H1 (cell line): ENCODE data around the gene WIPF1. TPM values are rescaled to one million over a fixed set of nuclear protein-coding genes. Genes with fewer than 3 reads are reported as not detected.

ENCODE experiments used
- CTCF ChIA-PET: fragments of 300-600 bp; sonication (Branson Sonifier 250); formaldehyde crosslinking; loops from one replicate; lab custom pipeline; 2021; ENCODE audit not compliant: partially characterized antibody; lab: Charles Lee
- POLR2A ChIA-PET: fragments of 300-600 bp; sonication (Branson Sonifier 250); formaldehyde crosslinking; loops from one replicate; lab custom pipeline; 2021; ENCODE audit warnings: inconsistent platforms; ENCODE audit not compliant: partially characterized antibody; lab: Charles Lee
- DNase-seq, 2 experiments: peaks; one replicate each; pipeline versions ENCODE4 v3.0.0 to v3.0.0-alpha.2; 2010 to 2022; ENCODE audit warnings: low spot score in 2 of 2, low read depth in 1 of 2, mixed read lengths in 1 of 2
- FAIRE-seq: peaks from 2 replicates; lab custom pipeline; 2011; peaks lifted over from hg19 to GRCh38; lab: Jason Lieb, UNC
- H2AFZ ChIP-seq: 2 replicates; pipeline ENCODE4 v1.8.1; 2012; ENCODE audit warnings: low read length, inconsistent platforms
- H2AK5ac ChIP-seq: 2 replicates; pipeline ENCODE4 v1.6.1; 2013; ENCODE audit warnings: low read depth, low read length
- H2BK120ac ChIP-seq: replicated peaks from 2 replicates; pipeline ENCODE3; 2013; ENCODE audit warnings: low read depth, low read length, inconsistent platforms
- H2BK12ac ChIP-seq: 2 replicates; pipeline ENCODE4 v1.6.1; 2013; ENCODE audit warnings: low read depth, low read length
- H2BK15ac ChIP-seq: 2 replicates; pipeline ENCODE4 v1.6.1; 2013; ENCODE audit warnings: low read length
- H2BK20ac ChIP-seq: 2 replicates; pipeline ENCODE4 v1.6.1; 2013; ENCODE audit warnings: low read length
- H2BK5ac ChIP-seq: 2 replicates; pipeline ENCODE4 v1.6.1; 2013; ENCODE audit warnings: low read depth, low read length
- H3K14ac ChIP-seq: 2 replicates; pipeline ENCODE4 v1.6.1; 2013; ENCODE audit warnings: inconsistent platforms; ENCODE audit not compliant: insufficient read length
- H3K18ac ChIP-seq: 2 replicates; pipeline ENCODE4 v1.6.1; 2013; ENCODE audit warnings: low read length; ENCODE audit errors: extremely low read depth
- H3K23ac ChIP-seq: 2 replicates; pipeline ENCODE4 v1.6.1; 2013; ENCODE audit warnings: inconsistent platforms; ENCODE audit not compliant: insufficient read length
- H3K23me2 ChIP-seq: 2 replicates; pipeline ENCODE4 v1.6.1; 2013; ENCODE audit warnings: low read depth, low read length
- H3K27ac ChIP-seq: 2 replicates; pipeline ENCODE4 v1.6.1; 2011; ENCODE audit warnings: low read depth, low read length, inconsistent platforms
- H3K27me3 ChIP-seq, 4 experiments: replicated peaks in 1 of 4; 1 replicate in 1 of 4; 2 replicates in 3 of 4; pipeline versions ENCODE4 v1.6.1 to v1.8.1; 2011 to 2013; ENCODE audit warnings: low read length in 3 of 4, mild to moderate bottlenecking in 3 of 4, inconsistent platforms in 2 of 4, mixed read lengths in 2 of 4, moderate library complexity in 1 of 4; ENCODE audit not compliant: control insufficient read depth in 3 of 4, insufficient read depth in 3 of 4; ENCODE audit errors: extremely low read depth in 1 of 4
- H3K36me3 ChIP-seq, 4 experiments: 2 replicates each; pipeline versions ENCODE4 v1.6.1 to v1.8.1; 2011 to 2013; ENCODE audit warnings: mild to moderate bottlenecking in 4 of 4, low read length in 3 of 4, moderate library complexity in 2 of 4, control low read depth in 1 of 4, inconsistent platforms in 1 of 4; ENCODE audit not compliant: insufficient read depth in 4 of 4, control insufficient read depth in 2 of 4
- H3K4ac ChIP-seq: replicated peaks from 2 replicates; pipeline ENCODE3; 2013; ENCODE audit warnings: low read length, low read depth, mixed read lengths, inconsistent platforms; ENCODE audit not compliant: insufficient read length
- H3K4me1 ChIP-seq, 4 experiments: replicated peaks in 1 of 4; 1 replicate in 1 of 4; 2 replicates in 3 of 4; pipeline versions ENCODE4 v1.6.1 to v1.8.1; 2011 to 2013; ENCODE audit warnings: low read length in 3 of 4, inconsistent platforms in 2 of 4, mixed read lengths in 1 of 4; ENCODE audit not compliant: insufficient read depth in 4 of 4, control insufficient read depth in 3 of 4
- H3K4me2 ChIP-seq, 2 experiments: 2 replicates each; pipeline versions ENCODE4 v1.6.1 to v1.8.1; 2011 to 2013; ENCODE audit warnings: low read depth in 2 of 2, low read length in 2 of 2, control low read depth in 1 of 2, inconsistent platforms in 1 of 2, mild to moderate bottlenecking in 1 of 2; ENCODE audit not compliant: insufficient read depth in 1 of 2
- H3K4me3 ChIP-seq, 4 experiments: fragments of 200-600, 300-600 bp in 1 of 4; sonication (generic), shearing (Covaris generic), sonication (Bioruptor Twin) in 1 of 4; 2 replicates each; pipeline versions ENCODE4 v1.5.1 to v1.8.1; 2011 to 2016; ENCODE audit warnings: low read length in 4 of 4, low read depth in 3 of 4, control low read depth in 2 of 4, inconsistent platforms in 2 of 4, mild to moderate bottlenecking in 2 of 4, mixed read lengths in 1 of 4, moderate library complexity in 1 of 4; ENCODE audit not compliant: insufficient read depth in 2 of 4; ENCODE audit errors: extremely low read depth in 1 of 4
- H3K56ac ChIP-seq: replicated peaks from 2 replicates; pipeline ENCODE3; 2013; ENCODE audit warnings: low read depth, mild to moderate bottlenecking, mixed read lengths, low read length, inconsistent platforms; ENCODE audit not compliant: insufficient read length
- H3K79me1 ChIP-seq: 2 replicates; pipeline ENCODE4 v1.6.1; 2013; ENCODE audit warnings: low read depth, low read length, control low read depth
- H3K79me2 ChIP-seq, 2 experiments: 2 replicates each; pipeline versions ENCODE4 v1.6.1 to v1.8.1; 2012 to 2013; ENCODE audit warnings: low read length in 2 of 2, mild to moderate bottlenecking in 2 of 2, inconsistent platforms in 1 of 2; ENCODE audit not compliant: insufficient read depth in 2 of 2, control insufficient read depth in 1 of 2
- H3K9ac ChIP-seq, 4 experiments: replicated peaks in 1 of 4; 1 replicate in 1 of 4; 2 replicates in 3 of 4; pipeline versions ENCODE4 v1.6.1 to v1.8.1; 2011 to 2013; ENCODE audit warnings: low read depth in 3 of 4, low read length in 3 of 4, control low read depth in 2 of 4, mild to moderate bottlenecking in 2 of 4, moderate library complexity in 2 of 4, inconsistent platforms in 1 of 4; ENCODE audit errors: extremely low read depth in 1 of 4
- H3K9me3 ChIP-seq, 2 experiments: 2 replicates each; pipeline versions ENCODE4 v1.6.1 to v1.8.1; 2012 to 2013; ENCODE audit warnings: mild to moderate bottlenecking in 2 of 2, moderate library complexity in 2 of 2, control low read depth in 1 of 2, inconsistent platforms in 1 of 2, low read depth in 1 of 2, low read length in 1 of 2, mixed read lengths in 1 of 2; ENCODE audit not compliant: insufficient read depth in 2 of 2
- H4K20me1 ChIP-seq, 2 experiments: replicated peaks in 1 of 2; 2 replicates each; pipeline versions ENCODE3 to v1.8.1; 2011 to 2013; ENCODE audit warnings: inconsistent platforms in 2 of 2, low read length in 2 of 2, mild to moderate bottlenecking in 1 of 2; ENCODE audit not compliant: insufficient read depth in 2 of 2, control insufficient read depth in 1 of 2
- H4K5ac ChIP-seq: 2 replicates; pipeline ENCODE4 v1.6.1; 2013; ENCODE audit warnings: low read length, low read depth, mixed read lengths, inconsistent platforms; ENCODE audit not compliant: insufficient read length
- H4K8ac ChIP-seq: 2 replicates; pipeline ENCODE4 v1.8.0; 2013; ENCODE audit warnings: mild to moderate bottlenecking, moderate library complexity, low read length, inconsistent platforms; ENCODE audit not compliant: insufficient read depth; ENCODE audit errors: extremely low read depth
- H4K91ac ChIP-seq: replicated peaks from 2 replicates; pipeline ENCODE3; 2013; ENCODE audit warnings: low read length, mixed read lengths, inconsistent platforms; ENCODE audit not compliant: insufficient read length
- EP300 ChIP-seq, 2 experiments: IDR thresholded peaks; 1 replicate in 1 of 2; 2 replicates in 1 of 2; pipeline ENCODE4 v1.6.1; 2011 to 2012; ENCODE audit warnings: low read depth in 2 of 2, low read length in 2 of 2, mild to moderate bottlenecking in 2 of 2, borderline replicate concordance in 1 of 2, inconsistent platforms in 1 of 2, moderate library complexity in 1 of 2
- HDAC6 ChIP-seq: IDR thresholded peaks from one replicate; pipeline ENCODE4 v1.7.1; 2012; ENCODE audit warnings: low read depth, mild to moderate bottlenecking, inconsistent platforms, low read length, moderate library complexity
- RFX5 ChIP-seq: IDR thresholded peaks from 2 replicates; pipeline ENCODE4 v1.6.1; 2011; ENCODE audit warnings: low read depth, low read length, improper control_type of control experiment, borderline replicate concordance
- WGBS, 2 experiments: shearing (Covaris generic) in 1 of 2; methylation state at CpG; one replicate each; pipeline versions ENCODE4 v1.1.6 to v1.1.7; 2013 to 2015; ENCODE audit warnings: low lambda C conversion rate in 2 of 2, mixed read lengths in 2 of 2, inconsistent platforms in 1 of 2, low coverage in 1 of 2, missing lambda C conversion rate in 1 of 2; ENCODE audit not compliant: insufficient replicate concordance in 2 of 2, insufficient coverage in 1 of 2, insufficient read length in 1 of 2; ENCODE audit errors: extremely low coverage in 1 of 2, missing lambda C conversion rate in 1 of 2; 5-methylcytosine and 5-hydroxymethylcytosine counted together
- polyA plus RNA-seq, 7 experiments: library from polyadenylated mRNA; depleted of rRNA in 3 of 7; stranded (reverse) in 5 of 7; unstranded in 2 of 7; fragments of >200 nt in 5 of 7; fragments of 200-250 nt in 2 of 7; gene quantifications; 1 replicate in 5 of 7; 2 replicates in 1 of 7; 4 replicates in 1 of 7; pipeline versions ENCODE4 v1.2.1 to v1.2.3, GENCODE V29; 2011 to 2013; ENCODE audit warnings: missing spikeins in 2 of 7, mixed read lengths in 2 of 7
- total RNA-seq: library from RNA; stranded (reverse); fragmentation: NEBNext Ultra II Directional; extraction: Animal tissue kit (Norgen Biotek cat#: 25700); gene quantifications from 2 replicates; pipeline ENCODE4 v1.2.1, GENCODE V29; 2021
- TF ChIP-seq, protein P1 (sequence below), 3 experiments: IDR thresholded peaks; 1 replicate in 2 of 3; 2 replicates in 1 of 3; pipeline versions ENCODE4 v1.5.1 to v1.6.1; 2011; ENCODE audit warnings: low read length in 3 of 3, mild to moderate bottlenecking in 3 of 3, inconsistent platforms in 2 of 3, low read depth in 1 of 3, moderate library complexity in 1 of 3; ENCODE audit not compliant: insufficient read depth in 1 of 3; ENCODE audit errors: control extremely low read depth in 1 of 3

Gene WIPF1
- total and polyA plus RNA-seq, 2 of the 8 experiments (the other 6 are each of a cell fraction or from before 2014, with no cell fraction given): 4.7 to 5.2 TPM

DNA sequence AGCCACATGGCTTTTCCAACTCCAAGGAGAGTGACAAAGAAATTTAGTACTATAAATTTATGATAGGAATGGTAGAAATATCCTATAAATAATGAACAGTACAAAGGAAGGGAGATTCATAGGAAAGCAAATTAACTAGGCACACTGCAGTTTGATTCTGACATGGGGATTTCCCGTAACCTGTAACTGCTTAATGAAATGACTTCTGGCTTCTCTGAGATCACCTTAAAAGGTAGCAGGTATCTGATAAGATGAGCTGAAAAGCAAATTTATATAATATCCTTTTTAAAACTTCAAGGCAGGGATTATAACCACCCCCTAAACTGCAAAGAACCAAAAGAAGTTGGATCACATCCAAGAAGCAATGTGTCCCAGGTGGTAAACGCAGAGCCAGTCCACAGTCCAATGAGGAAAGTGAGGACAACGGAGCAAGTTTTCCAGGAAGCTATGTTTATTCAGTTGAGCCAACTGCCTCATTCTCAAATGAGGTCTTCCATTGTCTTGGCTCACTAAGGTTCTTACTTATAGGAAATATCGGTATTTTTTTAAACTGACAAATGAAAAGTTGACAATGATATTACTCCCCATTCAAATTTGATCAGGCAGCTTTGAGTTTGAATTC lies 43.0 kb downstream of the WIPF1 start:
- POLR2A ChIA-PET: no interaction called here

More for the DNA sequence above, 43.0 kb downstream of the WIPF1 start:
- 91% methylated on average over 4 of the region's 4 CpGs; no CpG with 5 or more reads in 1 of the 2 experiments for WGBS, 2 experiments
- no peak overlapping the region for H4K91ac ChIP-seq
- no peaks in the 10 kb centered on the region for H3K23me2 ChIP-seq
- no peak for FAIRE-seq
- peaks cover 2 to 5% of the 10 kb centered on the region in 2 experiments; a peak in 2 of 4 replicates for H3K9me3 ChIP-seq
- H3K4ac ChIP-seq: no peak overlapping the region
- H2BK15ac ChIP-seq: no peak overlapping the region
- H2AK5ac ChIP-seq: no peak overlapping the region
- H3K27me3 ChIP-seq: no peaks in the 10 kb centered on the region
- DNase-seq: no peak
- H2BK20ac ChIP-seq: no peak overlapping the region
- H3K4me2 ChIP-seq: no peak overlapping the region
- no peak overlapping the region for H4K5ac ChIP-seq
- no peak overlapping the region for H3K18ac ChIP-seq
- H2BK12ac ChIP-seq: no peak overlapping the region
- H3K23ac ChIP-seq: no peak overlapping the region
- H3K27ac ChIP-seq: no peak overlapping the region
- no peak overlapping the region for H2BK5ac ChIP-seq
- no peaks in the 10 kb centered on the region for H3K79me1 ChIP-seq
- CTCF ChIA-PET: interaction anchor here (0.8 to 2.7 kb wide), 4 partner anchors 7 to 1543 kb away, joined by 3 to 16 read pairs (median 4); no protein-coding TSS in a partner anchor
- H4K20me1 ChIP-seq: no peaks in the 10 kb centered on the region
- no peak overlapping the region for H4K8ac ChIP-seq
- H3K9ac ChIP-seq: no peak overlapping the region
- no peak overlapping the region for H2AFZ ChIP-seq
- TF ChIP-seq, protein P1, sequence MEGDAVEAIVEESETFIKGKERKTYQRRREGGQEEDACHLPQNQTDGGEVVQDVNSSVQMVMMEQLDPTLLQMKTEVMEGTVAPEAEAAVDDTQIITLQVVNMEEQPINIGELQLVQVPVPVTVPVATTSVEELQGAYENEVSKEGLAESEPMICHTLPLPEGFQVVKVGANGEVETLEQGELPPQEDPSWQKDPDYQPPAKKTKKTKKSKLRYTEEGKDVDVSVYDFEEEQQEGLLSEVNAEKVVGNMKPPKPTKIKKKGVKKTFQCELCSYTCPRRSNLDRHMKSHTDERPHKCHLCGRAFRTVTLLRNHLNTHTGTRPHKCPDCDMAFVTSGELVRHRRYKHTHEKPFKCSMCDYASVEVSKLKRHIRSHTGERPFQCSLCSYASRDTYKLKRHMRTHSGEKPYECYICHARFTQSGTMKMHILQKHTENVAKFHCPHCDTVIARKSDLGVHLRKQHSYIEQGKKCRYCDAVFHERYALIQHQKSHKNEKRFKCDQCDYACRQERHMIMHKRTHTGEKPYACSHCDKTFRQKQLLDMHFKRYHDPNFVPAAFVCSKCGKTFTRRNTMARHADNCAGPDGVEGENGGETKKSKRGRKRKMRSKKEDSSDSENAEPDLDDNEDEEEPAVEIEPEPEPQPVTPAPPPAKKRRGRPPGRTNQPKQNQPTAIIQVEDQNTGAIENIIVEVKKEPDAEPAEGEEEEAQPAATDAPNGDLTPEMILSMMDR (IDR thresholded peaks at IDR 0.05; ENCODE audit: control extremely low read depth in 1 of 3, insufficient read depth in 1 of 3, low read depth in 1 of 3, low read length in 3 of 3): no peak
- TF ChIP-seq HDAC6: no peak
- TF ChIP-seq EP300 (IDR thresholded peaks at IDR 0.05; ENCODE audit: borderline replicate concordance in 1 of 2, low read depth in 2 of 2, low read length in 2 of 2): no peak
- TF ChIP-seq RFX5: no peak
- no peak overlapping the region for H2BK120ac ChIP-seq
- no peak overlapping the region for H3K14ac ChIP-seq
- no peak overlapping the region for H3K4me3 ChIP-seq
- no peaks in the 10 kb centered on the region for H3K4me1 ChIP-seq
- H3K36me3 ChIP-seq: no peaks in the 10 kb centered on the region
- H3K79me2 ChIP-seq: no peaks in the 10 kb centered on the region
- no peak overlapping the region for H3K56ac ChIP-seq
